ENCODE data around the gene MFN1. TPM values are rescaled to one million over a fixed set of nuclear protein-coding genes. Genes with fewer than 3 reads are reported as not detected.

The MFN1 gene
- total RNA-seq, 1 experiment from 2014 or later = 45.2 TPM

GRCh38 chr3:179410331-179410730, 62.8 kb downstream of the MFN1 start:
- Histone ChIP-seq H4K91ac (ENCODE audit: insufficient read length, low read depth, low read length) (no peak overlapping the region), H3K9me3 (ENCODE audit: control insufficient read depth, low read depth, low read length) (no peaks in the 10 kb centered on the region), H3K23ac (ENCODE audit: insufficient read length, low read depth, low read length) (no peak overlapping the region), H4K20me1 (ENCODE audit: control insufficient read depth, insufficient read depth, insufficient read length) (no peaks in the 10 kb centered on the region), H3K23me2 (ENCODE audit: insufficient read length, low read depth, low read length, poor library complexity, severe bottlenecking) (no peaks in the 10 kb centered on the region), H2BK12ac (ENCODE audit: insufficient read length, low read depth, low read length) (no peak overlapping the region), H3K4me1 (ENCODE audit: insufficient read depth, low read length) (no peaks in the 10 kb centered on the region), H3K27me3 (ENCODE audit: insufficient read depth, low read length) (no peaks in the 10 kb centered on the region), H3K14ac (ENCODE audit: insufficient read depth, low read length) (no peak overlapping the region), H3K4ac (ENCODE audit: low read depth, low read length) (no peak overlapping the region), H3K18ac (ENCODE audit: insufficient read length, low read depth, low read length) (no peak overlapping the region), H3K79me2 (ENCODE audit: insufficient read depth, low read length) (no peaks in the 10 kb centered on the region), H2BK120ac (ENCODE audit: low read depth, low read length, poor library complexity, severe bottlenecking) (no peak overlapping the region), H3K9ac (ENCODE audit: extremely low read depth, insufficient read length, low read length) (no peak overlapping the region), H3T11ph (ENCODE audit: low read length) (no peak overlapping the region), H2BK15ac (ENCODE audit: low read depth, low read length) (no peak overlapping the region), H3K56ac (ENCODE audit: insufficient read length, low read depth, low read length) (no peak overlapping the region), H4K5ac (ENCODE audit: insufficient read length, low read depth, low read length) (no peak overlapping the region), H2AK5ac (ENCODE audit: insufficient read length, low read length) (no peak overlapping the region), H2BK5ac (ENCODE audit: insufficient read length, low read length) (no peak overlapping the region), H2BK20ac (ENCODE audit: low read depth, low read length, poor library complexity, severe bottlenecking) (no peak overlapping the region), H4K8ac (replicated peaks; ENCODE audit: insufficient read length, low read depth, low read length) (no peak overlapping the region), H2AFZ (ENCODE audit: low read length) (no peak overlapping the region), H3K27ac (ENCODE audit: insufficient read length, low read depth, low read length) (no peak overlapping the region), H3K4me2 (ENCODE audit: insufficient read depth, insufficient read length, low read length) (no peak overlapping the region), H3K79me1 (ENCODE audit: insufficient read depth, low read depth, low read length, poor library complexity, severe bottlenecking) (no peaks in the 10 kb centered on the region)
- H3K4me3 Mint-ChIP-seq = no peak overlapping the region
- TF ChIP-seq, protein P1, sequence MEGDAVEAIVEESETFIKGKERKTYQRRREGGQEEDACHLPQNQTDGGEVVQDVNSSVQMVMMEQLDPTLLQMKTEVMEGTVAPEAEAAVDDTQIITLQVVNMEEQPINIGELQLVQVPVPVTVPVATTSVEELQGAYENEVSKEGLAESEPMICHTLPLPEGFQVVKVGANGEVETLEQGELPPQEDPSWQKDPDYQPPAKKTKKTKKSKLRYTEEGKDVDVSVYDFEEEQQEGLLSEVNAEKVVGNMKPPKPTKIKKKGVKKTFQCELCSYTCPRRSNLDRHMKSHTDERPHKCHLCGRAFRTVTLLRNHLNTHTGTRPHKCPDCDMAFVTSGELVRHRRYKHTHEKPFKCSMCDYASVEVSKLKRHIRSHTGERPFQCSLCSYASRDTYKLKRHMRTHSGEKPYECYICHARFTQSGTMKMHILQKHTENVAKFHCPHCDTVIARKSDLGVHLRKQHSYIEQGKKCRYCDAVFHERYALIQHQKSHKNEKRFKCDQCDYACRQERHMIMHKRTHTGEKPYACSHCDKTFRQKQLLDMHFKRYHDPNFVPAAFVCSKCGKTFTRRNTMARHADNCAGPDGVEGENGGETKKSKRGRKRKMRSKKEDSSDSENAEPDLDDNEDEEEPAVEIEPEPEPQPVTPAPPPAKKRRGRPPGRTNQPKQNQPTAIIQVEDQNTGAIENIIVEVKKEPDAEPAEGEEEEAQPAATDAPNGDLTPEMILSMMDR (conservative IDR thresholded peaks at IDR 0.05) = no peak; the same call in 2 of the 3 replicates
- DNase-seq = no peak
- no peaks in the 10 kb centered on the region for H3K27me3 Mint-ChIP-seq (ENCODE audit: low read depth)
- peaks cover 0 to 6% (median 4%) of the 10 kb centered on the region in 3 experiments; a peak in 1 of 7 replicates for H3K36me3 Mint-ChIP-seq (ENCODE audit: insufficient read depth in 1 of 3, low read depth in 3 of 3)
- no peaks in the 10 kb centered on the region for H3K9me3 Mint-ChIP-seq
- H3K4me1 Mint-ChIP-seq = peaks cover 9 to 10% of the 10 kb centered on the region in 2 experiments
- WGBS (ENCODE audit: extremely low coverage, insufficient read length, low lambda C conversion rate) = no CpG with 5 or more reads among the region's 2 CpGs
- peak overlapping the region in 1 of 3 experiments; percentile 11; a peak in 1 of 7 replicates for H3K27ac Mint-ChIP-seq
